ENCODE results near the gene NDFIP2. TPM values are rescaled to one million over a fixed set of nuclear protein-coding genes. Genes with fewer than 3 reads are reported as not detected.
A peak's percentile ranks its signal among the peaks of the same experiment; 100 is the strongest.
"Not testable (repeated sequence)": the region's sequence is repeated elsewhere in the genome, so short reads cannot be mapped to it uniquely, and the experiment has no call there.

Gene NDFIP2
- total and polyA plus RNA-seq, 2 donors from 2014 or later, result 28.7 to 52.2 TPM

- Histone ChIP-seq H3K4me1 (ENCODE audit: control insufficient read depth in 2 of 3, insufficient read depth in 2 of 3, low read depth in 1 of 3, low read length in 3 of 3) (no peaks in the 10 kb centered on the region), H3K36me3 (ENCODE audit: control insufficient read depth in 2 of 3, insufficient read depth in 3 of 3, low read length in 3 of 3) (no peaks in the 10 kb centered on the region), H3K27me3 (ENCODE audit: control insufficient read depth, insufficient read depth, low read length) (no peaks in the 10 kb centered on the region), H3K9me3 (ENCODE audit: control insufficient read depth in 2 of 3, insufficient read depth in 1 of 3, low read length in 3 of 3) (peaks cover 0 to 3% (median 0%) of the 10 kb centered on the region in 3 donors), H3K27ac (ENCODE audit: low read depth in 2 of 2, low read length in 2 of 2) (no peak overlapping the region), H3K4me3 (ENCODE audit: low read length in 3 of 3) (no peak overlapping the region), H3K9ac (ENCODE audit: low read length in 3 of 3) (no peak overlapping the region)
- DNase-seq (no peak), FAIRE-seq (no peak)
- no peak for TF ChIP-seq CTCF (IDR thresholded peaks at IDR 0.05; ENCODE audit: borderline replicate concordance, extremely low read depth, insufficient read depth)
- intact Hi-C loops (cut with DNase I), result no loop called here
These were observed 90.2 kb downstream of the NDFIP2 start for GRCh38 chr13:79571147-79571546.

GRCh38 chr13:79573892-79574291 lies 92.9 kb downstream of the NDFIP2 start:
- intact Hi-C loops (cut with DNase I); DNase-seq; H3K27ac ChIP-seq (ENCODE audit: low read depth in 2 of 2, low read length in 2 of 2); H3K27me3 ChIP-seq (ENCODE audit: control insufficient read depth, insufficient read depth, low read length); FAIRE-seq; H3K4me3 ChIP-seq (ENCODE audit: low read length in 3 of 3); H3K9me3 ChIP-seq (ENCODE audit: control insufficient read depth in 2 of 3, insufficient read depth in 1 of 3, low read length in 3 of 3); H3K36me3 ChIP-seq (ENCODE audit: control insufficient read depth in 2 of 3, insufficient read depth in 3 of 3, low read length in 3 of 3); H3K4me1 ChIP-seq (ENCODE audit: control insufficient read depth in 2 of 3, insufficient read depth in 2 of 3, low read depth in 1 of 3, low read length in 3 of 3); H3K9ac ChIP-seq (ENCODE audit: low read length in 3 of 3): not testable (repeated sequence)

- H3K4me3 ChIP-seq (ENCODE audit: low read length in 3 of 3), result no peak overlapping the region
- no peaks in the 10 kb centered on the region for H3K36me3 ChIP-seq (ENCODE audit: control insufficient read depth in 2 of 3, insufficient read depth in 3 of 3, low read length in 3 of 3)
- peak in 1 of 5 donors; percentile 4 for DNase-seq
- intact Hi-C loops (cut with DNase I), result no loop called here
- H3K27me3 ChIP-seq (ENCODE audit: control insufficient read depth, insufficient read depth, low read length), result no peaks in the 10 kb centered on the region
- no peaks in the 10 kb centered on the region for H3K4me1 ChIP-seq (ENCODE audit: control insufficient read depth in 2 of 3, insufficient read depth in 2 of 3, low read depth in 1 of 3, low read length in 3 of 3)
- H3K27ac ChIP-seq (ENCODE audit: low read depth in 2 of 2, low read length in 2 of 2), result no peak overlapping the region
- H3K9ac ChIP-seq (ENCODE audit: low read length in 3 of 3), result no peak overlapping the region
- no peak for TF ChIP-seq CTCF (IDR thresholded peaks at IDR 0.05; ENCODE audit: borderline replicate concordance, extremely low read depth, insufficient read depth)
- no peak for FAIRE-seq
- H3K9me3 ChIP-seq (ENCODE audit: control insufficient read depth in 2 of 3, insufficient read depth in 1 of 3, low read length in 3 of 3), result peaks cover 0 to 7% (median 3%) of the 10 kb centered on the region in 3 donors
These were observed 100.9 kb downstream of the NDFIP2 start for GRCh38 chr13:79581870-79582315.

GRCh38 chr13:79582896-79583295 lies 101.9 kb downstream of the NDFIP2 start:
- H3K4me1 ChIP-seq (ENCODE audit: control insufficient read depth in 2 of 3, insufficient read depth in 2 of 3, low read depth in 1 of 3, low read length in 3 of 3), result no peaks in the 10 kb centered on the region
- no peak overlapping the region for H3K9ac ChIP-seq (ENCODE audit: low read length in 3 of 3)
- no peak overlapping the region for H3K4me3 ChIP-seq (ENCODE audit: low read length in 3 of 3)
- DNase-seq (no peak), FAIRE-seq (no peak)
- intact Hi-C loops (cut with DNase I), result no loop called here
- no peak for TF ChIP-seq CTCF (IDR thresholded peaks at IDR 0.05; ENCODE audit: borderline replicate concordance, extremely low read depth, insufficient read depth)
- H3K27ac ChIP-seq (ENCODE audit: low read depth in 2 of 2, low read length in 2 of 2), result no peak overlapping the region
- H3K27me3 ChIP-seq (ENCODE audit: control insufficient read depth, insufficient read depth, low read length), result no peaks in the 10 kb centered on the region
- H3K9me3 ChIP-seq (ENCODE audit: control insufficient read depth in 2 of 3, insufficient read depth in 1 of 3, low read length in 3 of 3), result peaks cover 0 to 7% (median 3%) of the 10 kb centered on the region in 3 donors
- no peaks in the 10 kb centered on the region for H3K36me3 ChIP-seq (ENCODE audit: control insufficient read depth in 2 of 3, insufficient read depth in 3 of 3, low read length in 3 of 3)
